Endothelial cell of umbilical vein (primary cell): ENCODE data around the gene RNF6. TPM values are rescaled to one million over a fixed set of nuclear protein-coding genes. Genes with fewer than 3 reads are reported as not detected.

Source experiments
- BruUV-seq: library from RNA; stranded (reverse); fragments of 400-500 nt; replicated peaks from 2 replicates; lab custom pipeline; 2021; lab: Mats Ljungman, UMichigan
- CTCF ChIA-PET: fragments of 300-600, 350-600 bp; sonication (Branson Sonifier 250); formaldehyde crosslinking; loops from one replicate; lab custom pipeline; 2021; ENCODE audit warnings: antibody characterized with exemption, inconsistent platforms; lab: Charles Lee
- POLR2A ChIA-PET: fragments of 300-600, 350-600 bp; sonication (Branson Sonifier 250); formaldehyde crosslinking; loops from one replicate; lab custom pipeline; 2021; ENCODE audit warnings: antibody characterized with exemption, inconsistent platforms; lab: Charles Lee
- DNase-seq: peaks from one replicate; pipeline ENCODE4 v3.0.0-alpha.2; 2011; ENCODE audit warnings: low read depth, low spot score
- FAIRE-seq: peaks from 2 replicates; lab custom pipeline; 2011; peaks lifted over from hg19 to GRCh38; lab: Jason Lieb, UNC
- H2AFZ ChIP-seq: 2 replicates; pipeline ENCODE4 v1.6.0; 2012; ENCODE audit warnings: low read depth, low read length, control low read depth, inconsistent platforms
- H3K27ac ChIP-seq: 2 replicates; pipeline ENCODE4 v1.5.1; 2011; ENCODE audit warnings: low read depth, mild to moderate bottlenecking, control low read depth, low read length, moderate library complexity; ENCODE audit not compliant: insufficient read depth
- H3K27me3 ChIP-seq, 2 experiments: 2 replicates each; pipeline versions ENCODE4 v1.6.0 to v1.6.1; 2011; ENCODE audit warnings: low read length in 2 of 2, mixed read lengths in 1 of 2; ENCODE audit not compliant: control insufficient read depth in 2 of 2, insufficient read depth in 2 of 2
- H3K36me3 ChIP-seq, 2 experiments: 2 replicates in 1 of 2; 3 replicates in 1 of 2; pipeline ENCODE4 v1.5.1; 2011; ENCODE audit warnings: low read length in 2 of 2, mild to moderate bottlenecking in 1 of 2, moderate library complexity in 1 of 2; ENCODE audit not compliant: control insufficient read depth in 2 of 2, insufficient read depth in 2 of 2; ENCODE audit errors: extremely low read depth in 1 of 2
- H3K4me1 ChIP-seq: 3 replicates; pipeline ENCODE4 v1.5.1; 2011; ENCODE audit warnings: mild to moderate bottlenecking, low read length; ENCODE audit not compliant: control insufficient read depth, insufficient read depth; ENCODE audit errors: extremely low read depth
- H3K4me2 ChIP-seq: 2 replicates; pipeline ENCODE4 v1.6.1; 2011; ENCODE audit warnings: low read length, control low read depth, mixed read lengths; ENCODE audit not compliant: insufficient read depth
- H3K4me3 ChIP-seq, 3 experiments: fragments of 200-600 bp in 1 of 3; sonication (generic), shearing (Covaris generic) in 1 of 3; replicated peaks in 1 of 3; 2 replicates each; pipeline ENCODE4 v1.5.1; 2011 to 2016; ENCODE audit warnings: control low read depth in 3 of 3, low read length in 3 of 3, mild to moderate bottlenecking in 2 of 3, inconsistent platforms in 1 of 3, low read depth in 1 of 3, moderate library complexity in 1 of 3; ENCODE audit not compliant: insufficient read depth in 1 of 3
- H3K79me2 ChIP-seq: 2 replicates; pipeline ENCODE4 v1.6.0; 2012; ENCODE audit warnings: low read length, inconsistent platforms; ENCODE audit not compliant: control insufficient read depth, insufficient read depth
- H3K9ac ChIP-seq: replicated peaks from 2 replicates; pipeline ENCODE3; 2011; ENCODE audit warnings: low read length, control low read depth; ENCODE audit not compliant: insufficient read depth; ENCODE audit errors: extremely low read depth
- H3K9me1 ChIP-seq: replicated peaks from 3 replicates; pipeline ENCODE4 v1.6.0; 2011; ENCODE audit warnings: mild to moderate bottlenecking, low read length; ENCODE audit not compliant: control insufficient read depth, insufficient read depth; ENCODE audit errors: extremely low read depth
- H3K9me3 ChIP-seq: replicated peaks from 2 replicates; pipeline ENCODE4 v1.5.1; 2012; ENCODE audit warnings: low read length, inconsistent platforms; ENCODE audit not compliant: control insufficient read depth, insufficient read depth
- H4K20me1 ChIP-seq: replicated peaks from 2 replicates; pipeline ENCODE3; 2011; ENCODE audit warnings: mild to moderate bottlenecking, low read length; ENCODE audit not compliant: control insufficient read depth, insufficient read depth; ENCODE audit errors: extremely low read depth
- EZH2 ChIP-seq: IDR thresholded peaks from 2 replicates; pipeline ENCODE4 v1.6.1; 2012; ENCODE audit warnings: borderline replicate concordance, low read depth, mild to moderate bottlenecking, moderate library complexity, low read length, inconsistent platforms; ENCODE audit not compliant: severe bottlenecking
- FOS ChIP-seq: IDR thresholded peaks from 2 replicates; pipeline ENCODE4 v1.6.1; 2011; ENCODE audit warnings: mild to moderate bottlenecking, low read length, moderate library complexity, borderline replicate concordance; ENCODE audit not compliant: insufficient read depth
- GATA2 ChIP-seq: IDR thresholded peaks from 2 replicates; pipeline ENCODE4 v1.7.0; 2011; ENCODE audit warnings: low read depth, mild to moderate bottlenecking, moderate library complexity, mixed read lengths, low read length; ENCODE audit not compliant: insufficient read length, insufficient read depth
- JUN ChIP-seq: IDR thresholded peaks from 2 replicates; pipeline ENCODE4 v1.6.1; 2011; ENCODE audit warnings: borderline replicate concordance, low read depth; ENCODE audit not compliant: insufficient read length, insufficient read depth
- MAX ChIP-seq: IDR thresholded peaks from 2 replicates; pipeline ENCODE4 v1.6.1; 2011; ENCODE audit not compliant: insufficient read depth, insufficient read length
- MYC ChIP-seq: IDR thresholded peaks from one replicate; pipeline ENCODE4 v1.6.1; 2011; ENCODE audit warnings: mild to moderate bottlenecking, low read depth, low read length
- POLR2A ChIP-seq: IDR thresholded peaks from 2 replicates; pipeline ENCODE4 v1.6.1; 2012; ENCODE audit warnings: low read depth, mild to moderate bottlenecking, control low read depth, low read length
- POLR2AphosphoS5 ChIP-seq: IDR thresholded peaks from 2 replicates; pipeline ENCODE4 v1.6.1; 2012; ENCODE audit warnings: low read depth, mild to moderate bottlenecking, control low read depth, low read length, moderate library complexity; ENCODE audit not compliant: insufficient read depth
- dilution Hi-C: fragments of 300-500 bp; cut with MboI; formaldehyde crosslinking; loops from one replicate; pipeline ENCODE4 v1.15.0; 2019; ENCODE audit warnings: low sequenced_read_pairs; ENCODE audit not compliant: extremely low pct_ligation_motif_present
- intact Hi-C: fragments of 100-400 bp; cut with micrococcal nuclease; formaldehyde crosslinking; loops from one replicate; pipeline ENCODE4 v1.10.0; 2022
- polyA plus RNA-seq, 4 experiments: library from polyadenylated mRNA; depleted of rRNA in 3 of 4; stranded (reverse) in 3 of 4; unstranded in 1 of 4; fragments of >200 nt; gene quantifications; 2 replicates each; pipeline versions ENCODE4 v1.2.1 to v1.2.3, GENCODE V29; 2011 to 2012; ENCODE audit warnings: missing spikeins in 1 of 4
- total RNA-seq: library from RNA; stranded (reverse); gene quantifications from 2 replicates; pipeline ENCODE4 v1.2.3, GENCODE V29; 2021
- TF ChIP-seq, protein P1 (sequence below), 2 donors: IDR thresholded peaks; 1 replicate in 1 of 2; 2 replicates in 1 of 2; pipeline ENCODE4 v1.5.1; 2011; ENCODE audit warnings: low read length in 2 of 2, mild to moderate bottlenecking in 2 of 2, moderate library complexity in 2 of 2, control low read depth in 1 of 2, inconsistent platforms in 1 of 2, low read depth in 1 of 2; ENCODE audit not compliant: insufficient read depth in 1 of 2; ENCODE audit errors: extremely low read depth in 1 of 2

The RNF6 gene
- total and polyA plus RNA-seq, 2 donors (not counting 3 experiments of a cell fraction or from before 2014, with no cell fraction given), result 12.7 to 36.4 TPM

GRCh38 chr13:26259634-26260033, 37.5 kb upstream of the RNF6 start:
- TF ChIP-seq POLR2A, result no peak
- no peak for TF ChIP-seq EZH2
- peaks cover 15% of the 10 kb centered on the region for H3K4me1 ChIP-seq
- no peak overlapping the region for H3K4me3 ChIP-seq
- no TSS peak for BruUV-seq
- intact Hi-C loops, result no loop called here
- H4K20me1 ChIP-seq, result peaks cover 23% of the 10 kb centered on the region
- no peak overlapping the region for H3K9ac ChIP-seq
- no peaks in the 10 kb centered on the region for H3K9me1 ChIP-seq
- no peaks in the 10 kb centered on the region for H3K9me3 ChIP-seq
- dilution Hi-C loops, result no loop called here
- ChIA-PET CTCF (no interaction called here), POLR2A (no interaction called here)
- H3K36me3 ChIP-seq, result no peaks in the 10 kb centered on the region
- H3K79me2 ChIP-seq, result peaks cover 64% of the 10 kb centered on the region
- no peak overlapping the region for H2AFZ ChIP-seq
- DNase-seq (no peak), FAIRE-seq (no peak)
- no peak overlapping the region for H3K4me2 ChIP-seq
- no peak overlapping the region for H3K27ac ChIP-seq
- no peaks in the 10 kb centered on the region for H3K27me3 ChIP-seq

GRCh38 chr13:26257049-26257448, 34.9 kb upstream of the RNF6 start:
- no peak for TF ChIP-seq FOS
- TF ChIP-seq GATA2, result no peak
- no peak for TF ChIP-seq EZH2
- TF ChIP-seq POLR2A, result no peak
- TF ChIP-seq POLR2AphosphoS5, result no peak
- TF ChIP-seq MAX, result no peak
- no peak for TF ChIP-seq MYC
- no peak for TF ChIP-seq JUN
- TF ChIP-seq, protein P1, sequence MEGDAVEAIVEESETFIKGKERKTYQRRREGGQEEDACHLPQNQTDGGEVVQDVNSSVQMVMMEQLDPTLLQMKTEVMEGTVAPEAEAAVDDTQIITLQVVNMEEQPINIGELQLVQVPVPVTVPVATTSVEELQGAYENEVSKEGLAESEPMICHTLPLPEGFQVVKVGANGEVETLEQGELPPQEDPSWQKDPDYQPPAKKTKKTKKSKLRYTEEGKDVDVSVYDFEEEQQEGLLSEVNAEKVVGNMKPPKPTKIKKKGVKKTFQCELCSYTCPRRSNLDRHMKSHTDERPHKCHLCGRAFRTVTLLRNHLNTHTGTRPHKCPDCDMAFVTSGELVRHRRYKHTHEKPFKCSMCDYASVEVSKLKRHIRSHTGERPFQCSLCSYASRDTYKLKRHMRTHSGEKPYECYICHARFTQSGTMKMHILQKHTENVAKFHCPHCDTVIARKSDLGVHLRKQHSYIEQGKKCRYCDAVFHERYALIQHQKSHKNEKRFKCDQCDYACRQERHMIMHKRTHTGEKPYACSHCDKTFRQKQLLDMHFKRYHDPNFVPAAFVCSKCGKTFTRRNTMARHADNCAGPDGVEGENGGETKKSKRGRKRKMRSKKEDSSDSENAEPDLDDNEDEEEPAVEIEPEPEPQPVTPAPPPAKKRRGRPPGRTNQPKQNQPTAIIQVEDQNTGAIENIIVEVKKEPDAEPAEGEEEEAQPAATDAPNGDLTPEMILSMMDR (IDR thresholded peaks at IDR 0.05; ENCODE audit: extremely low read depth in 1 of 2, insufficient read depth in 1 of 2, low read depth in 1 of 2, low read length in 2 of 2), result no peak
- no peak overlapping the region for H2AFZ ChIP-seq
- intact Hi-C loops (no loop called here), dilution Hi-C loops (no loop called here)
- H3K27me3 ChIP-seq, result peaks cover 0 to 3% of the 10 kb centered on the region in 2 experiments
- no peak overlapping the region for H3K4me2 ChIP-seq
- no peak overlapping the region for H3K4me3 ChIP-seq
- peaks cover 17% of the 10 kb centered on the region for H4K20me1 ChIP-seq
- no peaks in the 10 kb centered on the region for H3K36me3 ChIP-seq
- H3K79me2 ChIP-seq, result peaks cover 52% of the 10 kb centered on the region
- BruUV-seq, result no TSS peak
- no peaks in the 10 kb centered on the region for H3K9me3 ChIP-seq
- no peaks in the 10 kb centered on the region for H3K9me1 ChIP-seq
- H3K9ac ChIP-seq, result no peak overlapping the region
- H3K4me1 ChIP-seq, result peaks cover 18% of the 10 kb centered on the region
- no peak for DNase-seq
- FAIRE-seq, result no peak
- POLR2A ChIA-PET, result no interaction called here
- no peak overlapping the region for H3K27ac ChIP-seq
- CTCF ChIA-PET, result no interaction called here
